ENCODE data around the gene DNAI1. TPM values are rescaled to one million over a fixed set of nuclear protein-coding genes. Genes with fewer than 3 reads are reported as not detected.

The DNAI1 gene
- total and polyA plus RNA-seq, 8 donors, result 0.29 to 11.6 (median 4.8) TPM

DNA sequence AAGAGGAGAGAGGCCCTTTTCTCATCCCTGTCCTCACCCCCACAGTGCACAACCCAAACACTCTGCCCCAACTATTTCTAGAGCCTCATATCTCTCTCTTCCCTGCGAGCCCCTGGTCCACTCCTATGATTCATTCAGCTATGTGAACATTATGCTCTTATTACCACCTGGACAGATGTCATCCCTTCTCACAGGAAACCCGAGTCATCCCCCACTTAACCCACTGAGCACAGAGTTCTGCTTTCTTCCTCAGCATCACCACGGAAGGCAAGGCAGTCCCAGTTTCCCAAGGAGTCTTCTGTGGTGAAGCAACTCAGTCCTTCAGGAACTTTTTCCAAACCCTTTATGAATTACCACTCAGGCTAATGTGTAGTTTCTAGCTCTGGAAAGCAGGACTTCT lies 1.3 kb downstream of the DNAI1 start:
- Histone ChIP-seq H3K27me3 (peaks cover 0 to 6% of the 10 kb centered on the region in 2 donors), H3K9me3 (no peaks in the 10 kb centered on the region), H3K27ac (no peak overlapping the region), H3K36me3 (no peaks in the 10 kb centered on the region), H3K4me1 (peaks cover 5 to 33% of the 10 kb centered on the region in 2 donors), H3K4me3 (no peak overlapping the region)
- no peak for ATAC-seq
- no peak for DNase-seq
- TF ChIP-seq, protein P1, sequence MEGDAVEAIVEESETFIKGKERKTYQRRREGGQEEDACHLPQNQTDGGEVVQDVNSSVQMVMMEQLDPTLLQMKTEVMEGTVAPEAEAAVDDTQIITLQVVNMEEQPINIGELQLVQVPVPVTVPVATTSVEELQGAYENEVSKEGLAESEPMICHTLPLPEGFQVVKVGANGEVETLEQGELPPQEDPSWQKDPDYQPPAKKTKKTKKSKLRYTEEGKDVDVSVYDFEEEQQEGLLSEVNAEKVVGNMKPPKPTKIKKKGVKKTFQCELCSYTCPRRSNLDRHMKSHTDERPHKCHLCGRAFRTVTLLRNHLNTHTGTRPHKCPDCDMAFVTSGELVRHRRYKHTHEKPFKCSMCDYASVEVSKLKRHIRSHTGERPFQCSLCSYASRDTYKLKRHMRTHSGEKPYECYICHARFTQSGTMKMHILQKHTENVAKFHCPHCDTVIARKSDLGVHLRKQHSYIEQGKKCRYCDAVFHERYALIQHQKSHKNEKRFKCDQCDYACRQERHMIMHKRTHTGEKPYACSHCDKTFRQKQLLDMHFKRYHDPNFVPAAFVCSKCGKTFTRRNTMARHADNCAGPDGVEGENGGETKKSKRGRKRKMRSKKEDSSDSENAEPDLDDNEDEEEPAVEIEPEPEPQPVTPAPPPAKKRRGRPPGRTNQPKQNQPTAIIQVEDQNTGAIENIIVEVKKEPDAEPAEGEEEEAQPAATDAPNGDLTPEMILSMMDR (IDR thresholded peaks at IDR 0.05), result no peak
- intact Hi-C loops (cut with DNase I), result no loop called here

DNA sequence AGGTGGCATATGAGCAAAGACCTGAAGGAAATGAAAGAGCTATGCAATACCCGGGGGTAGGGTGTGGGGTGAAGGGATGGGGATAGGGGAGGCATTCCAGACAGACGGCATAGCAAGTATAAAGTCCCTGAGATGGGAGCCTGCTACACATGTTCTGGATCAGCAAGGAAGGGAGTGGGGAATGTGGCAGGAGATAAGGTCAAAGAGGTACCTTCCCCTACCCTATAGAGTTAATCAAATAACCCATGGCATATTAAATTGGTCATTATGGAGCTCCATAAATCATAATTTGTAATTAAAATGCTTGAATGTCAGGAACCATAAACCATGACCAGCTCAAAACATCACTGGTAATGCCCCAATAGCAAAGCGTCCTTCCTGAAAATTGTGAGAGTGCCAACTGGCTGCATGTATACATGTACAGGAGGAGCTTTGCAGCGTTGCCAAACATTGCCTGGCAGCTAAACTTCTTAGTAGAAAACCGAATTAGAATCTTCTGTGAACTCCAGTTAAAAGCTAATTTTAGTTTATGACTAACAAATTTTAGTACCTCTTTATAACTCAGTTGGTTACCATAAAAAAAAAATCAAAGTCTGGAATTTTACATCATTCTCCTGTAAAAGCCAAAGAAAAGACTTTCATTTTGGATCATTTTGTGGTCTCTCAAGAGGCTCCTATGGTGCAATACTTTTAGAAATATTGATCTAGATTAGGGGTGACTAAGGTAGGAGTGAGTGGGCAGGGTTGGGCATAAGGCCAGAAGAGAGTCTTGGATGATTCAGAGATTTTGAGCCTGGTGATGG lies 4.7 kb downstream of the DNAI1 start:
- TF ChIP-seq, protein P1 (IDR thresholded peaks at IDR 0.05), result no peak
- DNase-seq (no peak), ATAC-seq (no peak)
- no peak overlapping the region for H3K27ac ChIP-seq
- H3K4me3 ChIP-seq, result no peak overlapping the region
- no peaks in the 10 kb centered on the region for H3K36me3 ChIP-seq
- intact Hi-C loops (cut with DNase I), result no loop called here
- H3K9me3 ChIP-seq, result no peaks in the 10 kb centered on the region
- peaks cover 0 to 7% of the 10 kb centered on the region in 2 donors for H3K4me1 ChIP-seq
- peaks cover 0 to 6% of the 10 kb centered on the region in 2 donors for H3K27me3 ChIP-seq

DNA sequence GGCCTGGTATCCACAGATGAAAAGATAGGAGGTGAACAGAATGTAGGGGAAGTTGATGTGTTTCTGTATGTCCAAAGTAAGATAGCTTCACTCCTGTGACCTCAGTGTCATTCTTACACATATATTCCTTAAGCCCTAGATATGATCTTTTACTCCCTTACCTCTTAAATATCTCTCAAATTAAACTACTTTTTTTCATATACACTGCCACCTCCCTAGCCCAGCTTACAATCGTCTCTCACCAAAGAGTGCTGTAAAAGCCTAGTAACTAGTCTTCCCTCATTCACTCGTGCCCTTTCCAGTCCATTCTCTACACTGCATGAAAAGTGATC lies 5.3 kb downstream of the DNAI1 start:
- intact Hi-C loops (cut with DNase I), result no loop called here
- no peak overlapping the region for H3K4me3 ChIP-seq
- no peak overlapping the region for H3K27ac ChIP-seq
- no peak for ATAC-seq
- TF ChIP-seq, protein P1 (IDR thresholded peaks at IDR 0.05), result no peak
- peaks cover 0 to 3% of the 10 kb centered on the region in 2 donors for H3K4me1 ChIP-seq
- no peak for DNase-seq
- peaks cover 0 to 6% of the 10 kb centered on the region in 2 donors for H3K27me3 ChIP-seq
- no peaks in the 10 kb centered on the region for H3K9me3 ChIP-seq
- H3K36me3 ChIP-seq, result no peaks in the 10 kb centered on the region

DNA sequence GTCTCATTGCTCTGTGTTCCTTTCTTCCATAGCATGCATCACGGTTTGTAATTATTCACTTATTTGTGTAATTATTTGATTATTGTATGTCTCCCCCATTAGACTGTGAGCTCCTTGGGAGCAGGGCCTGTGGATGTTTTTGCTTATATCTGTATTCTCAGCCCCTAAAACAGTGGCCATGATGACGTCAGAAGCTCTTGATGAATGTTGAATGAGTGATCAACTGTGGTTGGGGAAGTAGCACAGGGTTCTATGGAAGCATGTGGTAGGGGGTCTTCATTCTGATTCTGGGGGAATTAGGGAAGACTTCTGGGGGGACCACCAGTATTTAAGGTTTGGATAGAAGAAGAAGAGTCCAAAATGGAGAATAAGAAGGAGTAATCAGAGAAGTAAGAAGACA lies 6.0 kb downstream of the DNAI1 start:
- Histone ChIP-seq H3K36me3 (no peaks in the 10 kb centered on the region), H3K9me3 (no peaks in the 10 kb centered on the region), H3K27me3 (peaks cover 0 to 6% of the 10 kb centered on the region in 2 donors), H3K4me3 (no peak overlapping the region), H3K27ac (no peak overlapping the region), H3K4me1 (no peaks in the 10 kb centered on the region)
- ATAC-seq (no peak), DNase-seq (no peak)
- intact Hi-C loops (cut with DNase I), result no loop called here
- TF ChIP-seq, protein P1 (IDR thresholded peaks at IDR 0.05), result no peak

DNA sequence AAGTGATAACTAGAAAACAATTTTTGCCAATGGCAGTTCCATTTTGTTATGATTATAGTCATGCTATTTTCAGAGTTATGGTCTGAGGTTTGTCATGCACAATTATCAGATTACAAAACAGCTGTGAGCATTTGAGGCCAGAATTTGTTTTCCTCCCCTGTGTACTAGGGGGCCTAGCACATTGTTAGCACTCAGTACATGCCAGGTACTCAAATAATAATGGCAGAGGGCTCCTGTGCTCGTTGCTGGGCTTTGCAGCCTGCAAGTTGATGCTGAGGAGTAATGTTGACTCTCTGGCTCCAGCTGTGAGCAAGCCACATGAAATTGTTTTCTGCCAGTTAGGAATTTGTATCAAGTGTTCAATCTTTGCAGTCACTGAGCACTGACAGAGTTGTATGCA lies 6.9 kb downstream of the DNAI1 start:
- Histone ChIP-seq H3K4me3 (no peak overlapping the region), H3K36me3 (no peaks in the 10 kb centered on the region), H3K4me1 (no peaks in the 10 kb centered on the region), H3K27me3 (peaks cover 0 to 6% of the 10 kb centered on the region in 2 donors), H3K9me3 (no peaks in the 10 kb centered on the region), H3K27ac (no peak overlapping the region)
- intact Hi-C loops (cut with DNase I), result no loop called here
- ATAC-seq (no peak), DNase-seq (no peak)
- TF ChIP-seq, protein P1 (IDR thresholded peaks at IDR 0.05), result no peak
